Skeletal muscle tissue (tissue), 4 donors: ENCODE results near the gene AP3D1. TPM values are rescaled to one million over a fixed set of nuclear protein-coding genes. Genes with fewer than 3 reads are reported as not detected.
A peak's percentile ranks its signal among the peaks of the same experiment; 100 is the strongest.
"Not testable (repeated sequence)": the region's sequence is repeated elsewhere in the genome, so short reads cannot be mapped to it uniquely, and the experiment has no call there.

Source experiments
- H3K27ac ChIP-seq: one replicate; pipeline ENCODE4 v1.7.0; 2013; ENCODE audit warnings: mild to moderate bottlenecking, low read depth, low read length, inconsistent platforms
- H3K27me3 ChIP-seq, 3 donors: one replicate each; pipeline ENCODE4 v1.7.0; 2013; ENCODE audit warnings: low read length in 3 of 3; ENCODE audit not compliant: control insufficient read depth in 3 of 3, insufficient read depth in 3 of 3
- H3K36me3 ChIP-seq, 3 donors: one replicate each; pipeline ENCODE4 v1.7.0; 2013; ENCODE audit warnings: low read length in 3 of 3; ENCODE audit not compliant: control insufficient read depth in 3 of 3, insufficient read depth in 3 of 3
- H3K4me1 ChIP-seq, 3 donors: one replicate each; pipeline ENCODE4 v1.7.0; 2013; ENCODE audit warnings: low read length in 3 of 3, mild to moderate bottlenecking in 3 of 3; ENCODE audit not compliant: control insufficient read depth in 3 of 3, insufficient read depth in 3 of 3
- H3K4me3 ChIP-seq, 3 donors: one replicate each; pipeline ENCODE4 v1.7.0; 2013; ENCODE audit warnings: low read length in 3 of 3
- H3K9ac ChIP-seq, 3 donors: one replicate each; pipeline ENCODE4 v1.7.0; 2013; ENCODE audit warnings: low read length in 3 of 3, mild to moderate bottlenecking in 3 of 3, moderate library complexity in 2 of 3, low read depth in 1 of 3
- H3K9me3 ChIP-seq, 3 donors: one replicate each; pipeline ENCODE4 v1.7.0; 2013; ENCODE audit warnings: low read length in 3 of 3; ENCODE audit not compliant: control insufficient read depth in 3 of 3
- total RNA-seq: library from RNA; depleted of rRNA; stranded (reverse); fragments of >200 nt; gene quantifications from one replicate; pipeline ENCODE4 v1.2.3, GENCODE V29; 2014
- donor health status: Osteomylitis.

Gene AP3D1
- total RNA-seq, 1 donor from 2014 or later, result 33.4 TPM

DNA sequence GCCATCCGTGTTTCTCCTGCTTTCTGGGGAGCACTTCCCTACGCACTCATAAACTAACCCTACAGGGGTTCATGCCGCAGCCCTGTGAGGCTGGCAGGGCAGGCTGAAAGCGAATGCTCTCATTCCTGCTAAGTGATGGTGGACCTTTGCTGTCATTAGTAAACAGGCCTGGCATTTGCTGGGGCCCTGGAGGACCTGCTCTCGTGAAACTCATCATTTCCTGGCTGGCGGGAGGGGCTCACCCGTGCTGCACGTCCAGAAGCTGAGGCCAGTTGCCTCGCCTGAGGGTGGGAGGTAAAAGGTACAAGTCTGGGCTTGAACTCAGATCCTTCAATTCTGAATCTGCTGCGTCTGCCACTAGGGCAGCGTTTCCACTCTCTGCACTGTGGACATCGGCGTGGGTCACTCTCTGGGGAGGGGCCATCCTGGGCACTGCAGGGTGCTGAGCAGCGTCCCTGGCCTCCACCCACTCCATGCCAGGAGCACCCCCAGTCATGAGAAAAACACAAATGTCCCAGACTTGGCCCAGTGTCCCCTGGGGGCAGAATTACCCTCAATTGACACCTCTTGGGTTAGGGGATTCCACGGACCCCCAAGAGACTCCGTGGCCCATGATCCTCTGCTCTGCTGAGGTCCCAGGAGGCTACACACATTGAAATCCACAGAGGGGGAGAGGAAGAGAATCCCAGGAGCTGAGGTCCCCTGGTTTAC, 62.2 kb downstream of the AP3D1 start:
- no peak overlapping the region for H3K4me3 ChIP-seq
- H3K27me3 ChIP-seq, result no peaks in the 10 kb centered on the region
- H3K9me3 ChIP-seq, result no peaks in the 10 kb centered on the region
- H3K9ac ChIP-seq, result peak overlapping the region in 2 of 3 donors; percentile 25 to 43
- H3K4me1 ChIP-seq, result peaks cover 14 to 48% (median 28%) of the 10 kb centered on the region in 3 donors
- H3K36me3 ChIP-seq, result peaks cover 0 to 5% (median 4%) of the 10 kb centered on the region in 3 donors
- H3K27ac ChIP-seq, result no peak overlapping the region

DNA sequence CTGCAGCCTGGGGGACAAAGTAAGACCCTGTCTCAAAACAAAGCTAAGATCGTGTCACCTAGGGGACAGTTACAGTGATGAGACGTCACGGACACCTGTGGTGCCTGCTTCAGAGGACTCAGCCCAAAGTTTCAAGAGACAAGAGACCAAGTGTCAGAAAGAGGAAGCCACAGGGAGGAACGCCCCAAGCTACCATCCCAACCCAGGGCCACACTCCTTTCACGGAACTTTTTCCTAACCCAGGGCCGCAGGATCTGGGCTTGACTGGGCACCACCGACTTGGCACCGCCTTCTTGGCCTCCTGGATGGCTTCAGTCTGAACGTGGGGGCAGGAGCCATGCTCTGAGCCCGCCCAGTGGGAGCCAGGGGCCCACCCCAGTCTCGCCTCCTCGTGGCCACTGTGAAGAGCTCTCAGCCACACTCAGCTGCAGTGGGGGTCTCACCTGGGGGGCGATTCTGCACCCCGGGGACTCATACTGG, 63.7 kb downstream of the AP3D1 start:
- H3K9ac ChIP-seq, result no peak overlapping the region
- H3K36me3 ChIP-seq, result peaks cover 2 to 8% (median 5%) of the 10 kb centered on the region in 3 donors
- no peak overlapping the region for H3K4me3 ChIP-seq
- H3K9me3 ChIP-seq, result no peaks in the 10 kb centered on the region
- no peak overlapping the region for H3K27ac ChIP-seq
- H3K4me1 ChIP-seq, result peaks cover 14 to 45% (median 31%) of the 10 kb centered on the region in 3 donors
- no peaks in the 10 kb centered on the region for H3K27me3 ChIP-seq

DNA sequence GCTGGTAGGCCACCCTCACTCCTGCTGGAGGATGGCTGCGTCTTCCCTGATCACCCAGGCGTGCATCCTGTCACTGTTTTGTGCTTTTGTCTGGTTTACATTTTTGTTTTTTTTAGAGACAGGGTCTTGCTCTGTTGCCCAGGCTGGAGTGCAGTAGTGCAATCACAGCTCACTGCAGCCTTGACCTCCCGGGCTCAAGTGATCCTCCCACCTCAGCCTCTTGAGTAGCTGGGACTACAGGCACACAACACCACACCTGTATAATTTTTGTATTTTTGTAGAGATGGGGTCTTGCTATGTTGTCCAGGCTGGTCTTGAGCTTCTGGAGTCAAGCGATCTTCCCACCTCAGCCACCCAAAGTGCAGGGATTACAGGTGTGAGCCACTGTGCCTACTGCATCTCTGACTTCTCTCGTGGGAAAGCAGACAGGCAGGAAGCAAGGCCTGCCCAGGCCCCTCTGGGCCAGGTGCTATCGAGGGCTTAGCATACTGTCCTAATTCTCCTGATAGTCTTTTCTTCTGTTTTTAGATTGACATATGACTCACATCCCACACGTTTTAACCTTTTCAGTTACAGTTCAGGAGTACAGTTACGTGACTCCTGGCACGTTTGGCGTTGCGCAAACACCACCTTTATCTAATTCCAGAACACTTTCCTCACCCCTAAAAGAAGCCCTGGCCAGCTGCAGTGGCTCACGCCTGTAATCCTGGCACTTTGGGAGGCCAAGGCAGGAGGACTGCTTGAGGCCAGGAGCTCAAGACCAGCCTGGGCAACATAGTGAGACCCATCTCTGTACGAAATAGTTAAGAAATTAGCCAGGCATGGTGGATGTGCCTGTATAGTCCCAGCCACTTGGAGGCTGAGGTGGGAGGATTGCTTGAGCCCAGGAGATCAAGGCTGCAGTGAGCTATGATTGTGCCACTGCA, 64.4 kb downstream of the AP3D1 start:
- peaks cover 14 to 46% (median 31%) of the 10 kb centered on the region in 3 donors for H3K4me1 ChIP-seq
- H3K27ac ChIP-seq, H3K36me3 ChIP-seq, H3K27me3 ChIP-seq, H3K4me3 ChIP-seq, H3K9me3 ChIP-seq, H3K9ac ChIP-seq: not testable (repeated sequence)

DNA sequence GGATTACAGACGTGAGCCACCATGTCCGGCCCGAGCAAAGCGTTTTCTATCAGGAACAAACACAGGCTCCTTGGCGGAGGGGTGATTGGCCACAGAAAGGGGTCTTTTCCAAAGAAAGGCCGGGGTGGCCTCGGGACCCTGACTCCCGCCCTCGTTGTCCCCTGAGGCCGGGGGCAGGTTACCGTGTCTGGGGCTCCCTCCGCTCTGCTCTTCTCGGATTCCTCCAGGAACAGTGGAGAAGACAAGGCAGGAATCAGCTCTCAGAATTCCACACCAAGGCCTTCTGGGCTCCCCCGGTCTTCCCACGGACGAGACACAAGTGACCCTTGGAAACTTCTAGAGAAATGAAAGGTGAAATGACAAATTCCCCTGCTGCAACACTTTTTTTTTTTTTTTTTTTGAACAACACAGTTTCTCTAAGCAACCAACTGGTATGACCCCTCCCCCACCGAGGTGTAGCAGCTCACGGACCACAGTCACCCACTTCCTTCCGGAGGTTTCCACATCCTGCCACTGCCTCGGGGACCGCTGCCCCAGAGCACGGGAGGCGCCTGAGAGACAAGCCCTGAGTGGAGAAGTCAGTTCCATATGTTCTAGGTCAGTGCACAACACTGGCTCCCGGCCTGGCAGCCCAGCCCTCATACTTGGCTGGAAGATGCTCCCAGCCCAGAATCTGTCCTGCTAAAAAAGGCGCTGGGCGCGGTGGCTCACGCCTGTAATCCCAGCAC, 66.2 kb downstream of the AP3D1 start:
- peaks cover 6 to 34% (median 22%) of the 10 kb centered on the region in 3 donors for H3K4me1 ChIP-seq
- no peaks in the 10 kb centered on the region for H3K9me3 ChIP-seq
- H3K4me3 ChIP-seq, result no peak overlapping the region
- H3K9ac ChIP-seq, result no peak overlapping the region
- peak overlapping the region; percentile 40 for H3K27ac ChIP-seq
- no peaks in the 10 kb centered on the region for H3K27me3 ChIP-seq
- peaks cover 5 to 10% (median 8%) of the 10 kb centered on the region in 3 donors for H3K36me3 ChIP-seq

DNA sequence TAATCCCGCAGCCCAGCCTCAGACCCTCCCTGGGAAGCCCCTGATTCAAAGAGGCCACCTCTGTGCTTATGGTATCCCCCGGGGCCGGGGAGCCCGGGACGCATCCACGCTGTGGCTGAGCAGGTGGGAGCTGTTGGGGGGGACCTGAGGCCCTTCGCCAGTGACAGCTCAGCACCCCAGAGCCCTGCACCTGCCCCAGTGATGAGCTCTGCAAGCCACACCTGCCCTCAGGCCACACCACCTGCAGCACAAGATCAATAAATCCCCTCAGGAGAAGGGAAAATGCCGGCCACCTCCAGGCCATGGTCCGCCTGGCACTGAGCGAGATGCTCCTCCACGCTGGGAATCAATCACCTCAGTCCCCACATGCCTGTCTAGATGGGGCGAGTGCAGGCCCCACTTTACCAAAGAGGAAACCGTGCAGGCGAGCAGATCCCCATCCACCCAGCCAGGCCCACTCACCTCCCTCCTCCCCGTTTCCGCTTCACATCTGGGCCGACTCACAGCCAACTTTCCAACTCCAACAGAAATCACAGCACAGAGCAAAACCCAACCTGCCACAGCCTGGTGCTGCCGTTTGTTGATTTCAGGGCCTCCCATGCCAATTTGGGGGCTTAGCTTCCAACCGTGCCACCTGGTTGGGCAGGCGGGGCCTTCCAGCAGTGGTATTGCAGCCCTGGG, 68.1 kb downstream of the AP3D1 start:
- no peak overlapping the region for H3K9ac ChIP-seq
- H3K27me3 ChIP-seq, result no peaks in the 10 kb centered on the region
- peaks cover 5 to 19% (median 15%) of the 10 kb centered on the region in 3 donors for H3K36me3 ChIP-seq
- H3K4me3 ChIP-seq, result no peak overlapping the region
- no peaks in the 10 kb centered on the region for H3K9me3 ChIP-seq
- H3K4me1 ChIP-seq, result peaks cover 0 to 22% (median 12%) of the 10 kb centered on the region in 3 donors
- no peak overlapping the region for H3K27ac ChIP-seq

DNA sequence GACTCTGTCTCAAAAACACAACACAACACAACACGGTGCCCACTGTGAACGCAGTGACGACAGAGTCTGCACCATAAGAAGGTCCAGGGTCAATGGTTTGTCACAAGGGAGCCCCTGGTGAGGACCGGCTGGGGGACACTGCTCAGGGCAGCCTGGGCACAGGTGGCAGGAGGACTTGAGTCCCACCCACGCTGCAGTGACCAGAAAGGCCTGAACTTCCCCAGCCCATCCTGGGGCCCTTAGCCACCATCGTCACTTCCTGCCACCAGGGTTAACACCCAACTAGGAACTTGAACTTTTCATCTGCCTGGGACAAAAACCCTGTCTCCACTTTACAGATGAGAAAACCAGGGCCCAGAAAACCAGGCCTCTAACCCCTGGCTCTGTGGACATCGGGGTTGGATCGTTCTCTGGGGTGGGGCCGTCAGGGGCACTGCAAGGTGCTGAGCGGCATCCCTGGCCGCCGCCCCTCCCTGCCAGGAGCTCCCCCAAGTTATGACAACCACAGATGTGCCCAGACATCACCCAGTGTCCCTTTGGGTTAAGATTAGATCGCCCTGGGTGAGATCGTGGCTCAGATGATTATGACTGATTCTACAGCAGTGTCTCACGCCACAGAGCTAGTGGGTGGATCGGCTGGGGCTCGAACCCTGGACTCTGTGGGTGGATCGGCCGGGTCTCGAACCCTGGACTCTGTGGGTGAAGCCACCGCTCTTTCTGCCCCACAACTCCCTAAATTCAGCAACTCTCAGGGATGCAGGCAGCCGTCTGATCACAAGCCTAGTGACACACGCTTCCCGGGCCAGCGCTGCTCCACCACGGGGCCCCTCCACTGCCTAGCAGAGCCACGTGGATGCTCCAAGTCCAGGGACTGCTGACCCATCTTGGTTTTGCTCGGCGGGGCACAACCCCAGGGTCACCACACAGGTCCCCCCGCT, 69.2 kb downstream of the AP3D1 start:
- Histone ChIP-seq H3K27ac (peak overlapping the region; percentile 44), H3K9ac (no peak overlapping the region), H3K9me3 (no peaks in the 10 kb centered on the region), H3K36me3 (peaks cover 12 to 28% (median 27%) of the 10 kb centered on the region in 3 donors), H3K4me1 (peaks cover 0 to 12% (median 7%) of the 10 kb centered on the region in 3 donors), H3K27me3 (no peaks in the 10 kb centered on the region), H3K4me3 (no peak overlapping the region)

DNA sequence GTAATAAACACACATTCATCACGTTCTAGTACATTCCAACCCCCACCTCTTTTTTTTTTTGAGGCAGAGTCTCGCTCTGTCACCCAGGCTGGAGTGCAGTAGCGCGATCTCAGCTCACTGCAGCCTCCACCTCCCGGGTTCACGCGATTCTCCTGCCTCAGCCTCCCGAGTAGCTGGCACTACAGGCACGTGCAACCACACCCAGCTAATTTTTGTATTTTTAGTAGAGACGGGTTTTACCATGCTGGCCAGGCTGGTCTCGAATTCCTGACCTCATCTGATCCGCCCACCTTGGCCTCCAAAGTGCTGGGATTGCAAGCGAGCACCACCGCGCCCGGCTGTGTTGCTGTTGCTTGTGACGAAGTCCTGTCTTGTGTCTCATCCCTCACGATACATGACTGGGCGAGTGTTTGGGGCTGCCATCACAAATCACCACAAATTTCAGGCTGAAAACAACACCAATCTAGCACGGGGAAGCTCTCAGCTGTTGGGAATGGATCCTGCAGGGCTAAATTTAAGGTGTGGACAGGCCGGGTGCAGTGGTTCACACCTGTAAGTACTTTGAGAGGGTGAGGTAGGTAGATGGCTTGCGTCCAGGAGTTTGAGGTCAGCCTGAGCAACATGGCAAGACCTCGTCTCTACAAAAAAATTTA, 70.9 kb downstream of the AP3D1 start:
- Histone ChIP-seq H3K4me3 (no peak overlapping the region), H3K27ac (no peak overlapping the region), H3K9ac (no peak overlapping the region), H3K9me3 (no peaks in the 10 kb centered on the region), H3K36me3 (peaks cover 21 to 38% (median 33%) of the 10 kb centered on the region in 3 donors), H3K4me1 (peaks cover 0 to 9% (median 5%) of the 10 kb centered on the region in 3 donors), H3K27me3 (no peaks in the 10 kb centered on the region)

DNA sequence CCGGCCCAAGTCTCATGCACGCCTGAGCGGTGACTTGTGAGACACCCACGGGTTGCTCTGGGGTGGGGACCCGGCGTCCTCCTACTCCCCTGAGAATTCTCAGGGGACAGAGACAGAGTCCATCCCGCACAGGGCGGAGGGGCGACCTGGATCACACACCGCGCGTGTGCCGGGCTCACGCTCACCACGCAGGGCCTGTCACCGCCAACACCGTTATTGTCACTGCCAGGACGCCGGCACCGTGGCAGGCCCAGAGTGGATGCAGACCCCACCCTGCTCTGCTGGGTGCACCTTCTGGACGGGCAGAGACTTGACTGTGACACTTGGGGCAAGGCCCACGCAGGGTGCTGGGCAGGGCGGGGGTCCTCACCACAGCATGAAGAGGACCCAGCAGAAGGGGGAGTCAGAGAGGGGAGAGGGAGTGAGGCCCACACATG, 71.5 kb downstream of the AP3D1 start:
- Histone ChIP-seq H3K9ac (no peak overlapping the region), H3K4me3 (no peak overlapping the region), H3K9me3 (no peaks in the 10 kb centered on the region), H3K36me3 (peaks cover 26 to 38% (median 35%) of the 10 kb centered on the region in 3 donors), H3K4me1 (peaks cover 0 to 9% (median 5%) of the 10 kb centered on the region in 3 donors), H3K27me3 (no peaks in the 10 kb centered on the region), H3K27ac (no peak overlapping the region)
